Activated naive CD8-positive, alpha-beta T cell treated with anti-CD3 and anti-CD28 coated beads, Interleukin-2, amount 50 U/mL, for 24 hours (primary cell): Measurements from ENCODE around the gene ZMYND8.

Experiments
- ATAC-seq: fragments of 150-1000 bp; cut with Tn5 transposase; one replicate; pipeline ENCODE4 v1.10.0; 2021
- DNase-seq: peaks from one replicate; pipeline ENCODE4 v3.0.0; 2021
- H3K27ac Mint-ChIP-seq: one replicate; pipeline ENCODE4 v1.8.0; 2021; ENCODE audit warnings: mild to moderate bottlenecking, mixed read lengths
- H3K27me3 Mint-ChIP-seq: one replicate; pipeline ENCODE4 v1.8.0; 2021; ENCODE audit warnings: mixed read lengths
- H3K36me3 Mint-ChIP-seq: one replicate; pipeline ENCODE4 v1.8.0; 2021; ENCODE audit warnings: low read depth, mixed read lengths
- H3K4me1 Mint-ChIP-seq: one replicate; pipeline ENCODE4 v1.8.0; 2021; ENCODE audit warnings: mixed read lengths
- H3K4me3 Mint-ChIP-seq: one replicate; pipeline ENCODE4 v1.8.0; 2021; ENCODE audit warnings: mild to moderate bottlenecking, moderate library complexity, mixed read lengths
- H3K9me3 Mint-ChIP-seq: one replicate; pipeline ENCODE4 v1.8.0; 2021; ENCODE audit warnings: mixed read lengths

ZMYND8 gene

GRCh38 chr20:47336129-47336754 is 20.3 kb downstream of the ZMYND8 start:
- H3K4me3 Mint-ChIP-seq = no peak overlapping the region
- H3K4me1 Mint-ChIP-seq = peaks cover 41% of the 10 kb centered on the region
- peaks cover 25% of the 10 kb centered on the region for H3K36me3 Mint-ChIP-seq

GRCh38 chr20:47335251-47336128 is 21.0 kb downstream of the ZMYND8 start:
- no peaks in the 10 kb centered on the region for H3K9me3 Mint-ChIP-seq
- ATAC-seq (no peak), DNase-seq (no peak)
- H3K27ac Mint-ChIP-seq = peak overlapping the region; percentile 2
- H3K36me3 Mint-ChIP-seq = peaks cover 26% of the 10 kb centered on the region
- H3K4me3 Mint-ChIP-seq = no peak overlapping the region
- no peaks in the 10 kb centered on the region for H3K27me3 Mint-ChIP-seq
- H3K4me1 Mint-ChIP-seq = peaks cover 44% of the 10 kb centered on the region

More at GRCh38 chr20:47336129-47336754, 20.3 kb downstream of the ZMYND8 start:
- Mint-ChIP-seq H3K9me3 (no peaks in the 10 kb centered on the region), H3K27me3 (no peaks in the 10 kb centered on the region), H3K27ac (no peak overlapping the region)
- DNase-seq = no peak
- ATAC-seq = no peak

- Mint-ChIP-seq H3K27ac (peak overlapping the region; percentile 13), H3K27me3 (no peaks in the 10 kb centered on the region), H3K4me1 (peaks cover 48% of the 10 kb centered on the region), H3K4me3 (no peak overlapping the region), H3K9me3 (no peaks in the 10 kb centered on the region), H3K36me3 (peaks cover 29% of the 10 kb centered on the region)
- ATAC-seq = no peak
- DNase-seq = no peak
These were observed 22.4 kb downstream of the ZMYND8 start for GRCh38 chr20:47334022-47334551.

- ATAC-seq = no peak
- DNase-seq = no peak
- no peaks in the 10 kb centered on the region for H3K27me3 Mint-ChIP-seq
- no peaks in the 10 kb centered on the region for H3K9me3 Mint-ChIP-seq
- peaks cover 47% of the 10 kb centered on the region for H3K4me1 Mint-ChIP-seq
- H3K36me3 Mint-ChIP-seq = peaks cover 25% of the 10 kb centered on the region
- H3K4me3 Mint-ChIP-seq = no peak overlapping the region
- H3K27ac Mint-ChIP-seq = peak overlapping the region; percentile 9
These were observed 23.9 kb downstream of the ZMYND8 start for GRCh38 chr20:47332381-47333206.

- peak; percentile 92 for ATAC-seq
- H3K27me3 Mint-ChIP-seq = no peaks in the 10 kb centered on the region
- H3K27ac Mint-ChIP-seq = peak overlapping the region; percentile 71
- peaks cover 38% of the 10 kb centered on the region for H3K4me1 Mint-ChIP-seq
- no peak overlapping the region for H3K4me3 Mint-ChIP-seq
- H3K36me3 Mint-ChIP-seq = peaks cover 25% of the 10 kb centered on the region
- DNase-seq = no peak
- H3K9me3 Mint-ChIP-seq = no peaks in the 10 kb centered on the region
These were observed 25.4 kb downstream of the ZMYND8 start for GRCh38 chr20:47330933-47331708.

- no peak overlapping the region for H3K27ac Mint-ChIP-seq
These were observed 26.4 kb downstream of the ZMYND8 start for GRCh38 chr20:47330071-47330470.

GRCh38 chr20:47328129-47328528 is 28.4 kb downstream of the ZMYND8 start:
- H3K9me3 Mint-ChIP-seq = no peaks in the 10 kb centered on the region
- no peak overlapping the region for H3K4me3 Mint-ChIP-seq
- peaks cover 29% of the 10 kb centered on the region for H3K36me3 Mint-ChIP-seq
- DNase-seq = no peak
- no peak overlapping the region for H3K27ac Mint-ChIP-seq
- ATAC-seq = no peak
- H3K27me3 Mint-ChIP-seq = no peaks in the 10 kb centered on the region
- H3K4me1 Mint-ChIP-seq = peaks cover 39% of the 10 kb centered on the region

More at GRCh38 chr20:47330071-47330470, 26.4 kb downstream of the ZMYND8 start:
- no peak overlapping the region for H3K4me3 Mint-ChIP-seq
- H3K4me1 Mint-ChIP-seq = peaks cover 37% of the 10 kb centered on the region
- H3K9me3 Mint-ChIP-seq = no peaks in the 10 kb centered on the region
- no peaks in the 10 kb centered on the region for H3K27me3 Mint-ChIP-seq
- ATAC-seq = no peak
- DNase-seq = no peak
- H3K36me3 Mint-ChIP-seq = peaks cover 28% of the 10 kb centered on the region

- peaks cover 25% of the 10 kb centered on the region for H3K36me3 Mint-ChIP-seq
- no peak for ATAC-seq
- H3K9me3 Mint-ChIP-seq = no peaks in the 10 kb centered on the region
- H3K4me3 Mint-ChIP-seq = no peak overlapping the region
- H3K4me1 Mint-ChIP-seq = peaks cover 34% of the 10 kb centered on the region
- H3K27ac Mint-ChIP-seq = no peak overlapping the region
- H3K27me3 Mint-ChIP-seq = no peaks in the 10 kb centered on the region
- DNase-seq = no peak
These were observed 28.8 kb downstream of the ZMYND8 start for GRCh38 chr20:47327711-47328110.

- Mint-ChIP-seq H3K27ac (peak overlapping the region; percentile 16), H3K4me1 (peaks cover 26% of the 10 kb centered on the region), H3K9me3 (no peaks in the 10 kb centered on the region), H3K4me3 (no peak overlapping the region), H3K36me3 (peaks cover 22% of the 10 kb centered on the region), H3K27me3 (no peaks in the 10 kb centered on the region)
- no peak for ATAC-seq
- no peak for DNase-seq
These were observed 29.7 kb downstream of the ZMYND8 start for GRCh38 chr20:47326658-47327268.

- H3K27me3 Mint-ChIP-seq = no peaks in the 10 kb centered on the region
- H3K36me3 Mint-ChIP-seq = peaks cover 14% of the 10 kb centered on the region
- H3K4me3 Mint-ChIP-seq = no peak overlapping the region
- H3K9me3 Mint-ChIP-seq = no peaks in the 10 kb centered on the region
- peaks cover 22% of the 10 kb centered on the region for H3K4me1 Mint-ChIP-seq
- DNase-seq = no peak
- no peak for ATAC-seq
- H3K27ac Mint-ChIP-seq = no peak overlapping the region
These were observed 31.3 kb downstream of the ZMYND8 start for GRCh38 chr20:47325242-47325641.

GRCh38 chr20:47320990-47321805 is 35.3 kb downstream of the ZMYND8 start:
- Mint-ChIP-seq H3K36me3 (peaks cover 6% of the 10 kb centered on the region), H3K4me1 (peaks cover 55% of the 10 kb centered on the region)

GRCh38 chr20:47319517-47320252 is 36.8 kb downstream of the ZMYND8 start:
- Mint-ChIP-seq H3K9me3 (no peaks in the 10 kb centered on the region), H3K4me3 (peak overlapping the region; percentile 48), H3K36me3 (peaks cover 6% of the 10 kb centered on the region), H3K27me3 (no peaks in the 10 kb centered on the region), H3K4me1 (peaks cover 62% of the 10 kb centered on the region), H3K27ac (peak overlapping the region; percentile 91)
- ATAC-seq = no peak
- DNase-seq = no peak

More at GRCh38 chr20:47320990-47321805, 35.3 kb downstream of the ZMYND8 start:
- Mint-ChIP-seq H3K27ac (peak overlapping the region; percentile 24), H3K4me3 (no peak overlapping the region), H3K9me3 (no peaks in the 10 kb centered on the region), H3K27me3 (no peaks in the 10 kb centered on the region)
- ATAC-seq = no peak
- no peak for DNase-seq
